Thymus (tissue), 11 donors: ENCODE data around the gene HOXB5. TPM values are rescaled to one million over a fixed set of nuclear protein-coding genes. Genes with fewer than 3 reads are reported as not detected.
A peak's percentile ranks its signal among the peaks of the same experiment; 100 is the strongest.

ENCODE experiments used
- DNase-seq, 9 donors: peaks; one replicate each; pipeline ENCODE4 v3.0.0-alpha.2; 2013; ENCODE audit warnings: low spot score in 9 of 9, low read depth in 6 of 9, missing footprints in 1 of 9
- H3K27ac ChIP-seq, 2 donors: one replicate each; pipeline ENCODE4 v1.5.1; 2013; ENCODE audit warnings: control low read depth in 1 of 2, low read depth in 1 of 2, low read length in 1 of 2, mild to moderate bottlenecking in 1 of 2, moderate library complexity in 1 of 2
- H3K27me3 ChIP-seq, 2 donors: one replicate each; pipeline ENCODE4 v1.5.1; 2013; ENCODE audit warnings: low read length in 1 of 2; ENCODE audit not compliant: control insufficient read depth in 2 of 2, insufficient read depth in 1 of 2
- H3K36me3 ChIP-seq, 2 donors: one replicate each; pipeline ENCODE4 v1.5.1; 2013; ENCODE audit warnings: low read length in 1 of 2, mild to moderate bottlenecking in 1 of 2, moderate library complexity in 1 of 2; ENCODE audit not compliant: control insufficient read depth in 2 of 2, insufficient read depth in 2 of 2
- H3K4me1 ChIP-seq, 2 donors: one replicate each; pipeline ENCODE4 v1.5.1; 2013; ENCODE audit warnings: low read length in 2 of 2; ENCODE audit not compliant: control insufficient read depth in 2 of 2, insufficient read depth in 2 of 2
- H3K4me3 ChIP-seq, 2 donors: one replicate each; pipeline ENCODE4 v1.5.1; 2013; ENCODE audit warnings: low read length in 2 of 2, control low read depth in 1 of 2, mild to moderate bottlenecking in 1 of 2
- H3K9me3 ChIP-seq, 2 donors: one replicate each; pipeline ENCODE4 v1.5.1; 2013; ENCODE audit warnings: low read length in 1 of 2, mild to moderate bottlenecking in 1 of 2; ENCODE audit not compliant: control insufficient read depth in 2 of 2, insufficient read depth in 1 of 2
- WGBS: extraction: QIAGEN DNeasy Blood & Tissue Kit; methylation state at CpG from one replicate; pipeline ENCODE4 v1.1.7; 2013; 5-methylcytosine and 5-hydroxymethylcytosine counted together
- polyA plus RNA-seq: library from polyadenylated mRNA; stranded (reverse); fragments of 200-250 nt; gene quantifications from one replicate; pipeline ENCODE4 v1.2.3, GENCODE V29; 2013
- total RNA-seq: library from RNA; stranded (reverse); fragments of 120-200 nt; gene quantifications from one replicate; pipeline ENCODE4 v1.2.4, GENCODE V29; 2013
- donor health status: healthy.

HOXB5 gene
- total and polyA plus RNA-seq, 2 donors = 0.16 TPM; not detected in 1

DNA sequence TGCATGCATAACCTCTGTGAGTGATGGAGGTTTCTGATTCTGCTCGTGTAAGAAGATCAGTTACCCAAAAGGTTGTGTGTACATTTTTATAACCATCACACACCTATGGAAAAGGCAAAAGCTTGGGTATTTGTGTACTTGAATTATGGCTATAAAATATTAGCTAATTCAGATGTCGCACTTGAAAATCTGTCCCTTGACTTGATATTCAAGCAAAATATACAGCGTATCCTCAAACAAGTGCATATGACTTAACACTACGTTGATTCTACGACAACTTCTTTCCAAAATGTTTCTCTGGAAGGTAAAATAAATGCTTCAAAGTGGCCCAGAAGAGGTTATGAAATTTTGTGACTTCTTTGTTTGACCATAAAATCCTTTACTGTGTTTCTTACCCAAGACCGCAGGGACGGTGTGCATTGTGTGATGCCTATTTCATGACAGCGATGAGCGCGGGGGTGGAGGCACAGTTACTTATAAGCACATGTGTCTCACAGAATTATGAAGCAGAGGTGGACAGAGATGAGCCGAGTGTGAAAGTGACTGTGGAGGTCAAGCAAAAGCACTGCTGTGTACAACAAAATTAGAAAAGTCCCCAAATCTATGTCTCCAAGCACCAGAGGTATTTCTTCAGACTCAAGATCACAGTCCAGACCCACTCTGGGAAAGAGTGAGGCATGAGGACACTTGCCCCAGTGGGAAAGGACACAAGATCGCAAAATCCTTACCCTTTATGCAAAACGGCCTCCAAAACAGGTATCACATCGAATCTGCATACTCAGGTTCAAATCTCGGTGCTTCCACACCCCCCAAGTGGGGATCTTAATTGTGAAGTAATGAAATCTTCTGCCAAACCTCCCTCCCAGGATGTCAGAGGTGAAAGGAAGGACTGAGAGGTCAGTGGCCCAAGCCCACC, 36.7 kb upstream of the HOXB5 start:
- no peak overlapping the region for H3K27ac ChIP-seq
- WGBS = 90% methylated on average over 15 of the region's 15 CpGs
- H3K4me3 ChIP-seq = no peak overlapping the region
- no peaks in the 10 kb centered on the region for H3K36me3 ChIP-seq
- no peak for DNase-seq
- peaks cover 78 to 100% of the 10 kb centered on the region in 2 donors for H3K27me3 ChIP-seq
- H3K9me3 ChIP-seq = peaks cover 0 to 11% of the 10 kb centered on the region in 2 donors
- H3K4me1 ChIP-seq = peaks cover 0 to 7% of the 10 kb centered on the region in 2 donors

GRCh38 chr17:48629411-48629759, 35.8 kb upstream of the HOXB5 start:
- H3K36me3 ChIP-seq = no peaks in the 10 kb centered on the region
- H3K4me1 ChIP-seq = peaks cover 0 to 14% of the 10 kb centered on the region in 2 donors
- H3K9me3 ChIP-seq = peaks cover 0 to 16% of the 10 kb centered on the region in 2 donors
- no peak overlapping the region for H3K4me3 ChIP-seq
- no peak overlapping the region for H3K27ac ChIP-seq
- no peak for DNase-seq
- 79% methylated on average over 5 of the region's 5 CpGs for WGBS
- peaks cover 79 to 100% of the 10 kb centered on the region in 2 donors for H3K27me3 ChIP-seq

DNA sequence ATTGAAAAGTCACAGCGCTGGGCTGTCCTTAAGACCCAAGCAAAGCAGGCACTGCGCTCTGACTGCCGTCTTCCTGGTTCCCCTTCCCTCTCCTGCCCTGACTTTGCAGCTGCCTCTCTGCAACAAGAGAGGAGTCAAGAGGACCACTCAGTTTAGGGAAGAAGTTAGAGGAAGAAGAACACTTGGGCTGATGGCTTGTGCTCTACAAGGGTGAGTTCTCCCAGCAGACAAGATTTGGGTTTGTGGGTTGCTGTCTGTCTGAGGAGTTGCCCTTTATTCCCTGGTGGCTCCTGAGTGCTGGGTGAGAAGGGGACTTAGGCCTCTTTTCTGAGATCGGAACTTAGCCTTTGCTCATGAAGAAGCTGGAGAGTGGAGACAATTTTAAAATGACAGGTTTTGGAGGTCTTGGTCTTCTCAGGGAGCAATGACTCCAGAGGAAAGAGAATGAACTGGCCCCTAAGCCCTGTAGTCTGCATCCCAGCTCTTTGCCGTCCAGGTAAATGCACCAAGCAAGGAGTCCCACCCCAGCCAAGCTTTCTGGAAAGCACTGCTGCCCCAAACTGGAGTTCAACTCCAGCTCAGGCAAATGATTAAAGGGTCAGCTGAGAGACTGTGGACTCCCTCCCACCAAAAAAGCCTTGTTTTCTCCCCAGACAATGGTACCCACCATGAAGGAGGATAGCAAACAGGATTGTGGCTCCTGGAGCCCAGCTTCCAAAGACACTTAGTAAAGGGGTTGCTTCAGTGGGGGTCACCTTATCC, 35.3 kb upstream of the HOXB5 start:
- Histone ChIP-seq H3K36me3 (no peaks in the 10 kb centered on the region), H3K9me3 (peaks cover 0 to 13% of the 10 kb centered on the region in 2 donors), H3K27me3 (peaks cover 82 to 100% of the 10 kb centered on the region in 2 donors), H3K27ac (no peak overlapping the region), H3K4me1 (peaks cover 0 to 14% of the 10 kb centered on the region in 2 donors), H3K4me3 (no peak overlapping the region)
- no peak for DNase-seq
- WGBS = 42% methylated on average over 5 of the region's 5 CpGs

DNA sequence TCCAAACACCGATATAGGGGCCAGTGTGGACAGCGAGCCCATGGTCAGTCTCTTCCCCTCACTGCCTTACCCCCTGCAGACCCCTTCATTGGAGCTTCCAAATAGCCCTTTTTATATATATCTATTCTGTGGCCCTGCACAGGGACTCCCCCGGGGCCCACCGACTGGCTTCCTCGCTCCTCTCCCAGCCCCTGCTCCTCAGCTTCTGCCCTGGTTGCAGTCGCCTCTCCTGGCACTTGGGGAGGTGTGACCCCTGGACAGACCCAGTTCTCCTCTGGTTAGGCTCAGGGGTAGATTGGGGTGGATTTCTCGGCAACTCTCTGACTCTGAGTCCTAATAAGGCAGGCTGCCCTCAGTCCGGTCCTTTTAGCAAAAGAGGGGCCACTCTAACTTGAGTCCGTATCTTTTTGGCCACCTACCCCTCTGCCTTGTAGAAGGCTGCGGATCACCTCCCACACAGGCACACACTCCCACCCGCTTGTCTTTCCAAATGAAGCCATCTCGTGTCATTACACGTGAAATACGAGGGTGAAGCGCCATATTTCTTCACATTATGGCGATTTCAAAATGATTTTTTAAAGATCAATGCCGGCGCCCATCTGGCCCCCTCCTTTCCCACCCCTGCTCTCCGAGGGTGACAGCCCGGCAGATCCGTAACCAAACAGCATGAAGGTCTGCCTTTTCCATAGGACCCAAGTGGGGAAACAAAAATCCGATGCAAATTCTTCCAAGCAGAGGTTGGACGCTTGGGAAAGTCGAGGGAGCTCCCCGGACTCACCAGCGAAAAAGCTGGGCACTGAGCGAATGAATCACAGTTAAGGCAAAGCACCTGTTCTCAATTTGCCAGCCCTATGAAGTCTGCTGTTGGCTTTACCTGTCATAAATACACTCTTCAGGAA, 34.3 kb upstream of the HOXB5 start:
- H3K36me3 ChIP-seq = no peaks in the 10 kb centered on the region
- H3K4me3 ChIP-seq = no peak overlapping the region
- peaks cover 0 to 11% of the 10 kb centered on the region in 2 donors for H3K4me1 ChIP-seq
- peaks cover 0 to 9% of the 10 kb centered on the region in 2 donors for H3K9me3 ChIP-seq
- H3K27ac ChIP-seq = no peak overlapping the region
- peaks cover 82 to 100% of the 10 kb centered on the region in 2 donors for H3K27me3 ChIP-seq
- 75% methylated on average over 27 of the region's 27 CpGs for WGBS
- DNase-seq = no peak

DNA sequence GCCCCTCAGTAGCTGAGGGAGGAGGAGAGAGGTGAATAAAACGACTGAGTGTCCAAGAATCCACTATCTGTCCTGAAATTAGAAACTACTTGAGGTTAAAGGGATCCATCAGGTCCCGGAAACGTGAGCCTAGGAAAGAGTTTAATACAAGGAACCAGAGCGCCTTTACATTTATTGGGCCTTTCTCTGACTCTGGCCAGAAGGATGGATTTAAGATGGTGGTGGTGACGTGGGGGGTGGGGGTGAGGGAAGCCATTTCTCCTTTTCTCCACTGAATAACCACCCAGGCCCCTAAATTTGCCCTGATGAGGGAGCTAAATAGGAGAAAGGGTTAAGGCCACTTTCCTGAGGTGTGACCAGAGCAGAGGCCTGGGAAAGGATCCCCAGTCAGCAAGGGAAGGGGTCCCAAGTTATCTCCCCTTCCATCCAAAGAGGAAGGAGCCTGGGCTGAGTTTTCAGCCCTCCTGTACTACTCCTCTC, 33.6 kb upstream of the HOXB5 start:
- H3K9me3 ChIP-seq = peaks cover 0 to 9% of the 10 kb centered on the region in 2 donors
- no peak for DNase-seq
- 53% methylated on average over 5 of the region's 5 CpGs for WGBS
- no peak overlapping the region for H3K27ac ChIP-seq
- H3K4me3 ChIP-seq = no peak overlapping the region
- peaks cover 86 to 100% of the 10 kb centered on the region in 2 donors for H3K27me3 ChIP-seq
- H3K36me3 ChIP-seq = no peaks in the 10 kb centered on the region
- peaks cover 0 to 11% of the 10 kb centered on the region in 2 donors for H3K4me1 ChIP-seq

- WGBS = 3% methylated on average over 50 of the region's 50 CpGs
- Histone ChIP-seq H3K27ac (no peak within 1 kb of the TSS), H3K4me3 (peak within 1 kb of the TSS in 1 of 2 donors; percentile 22), H3K36me3 (no peaks in the 10 kb centered on the region), H3K27me3 (peaks cover 82 to 100% of the 10 kb centered on the region in 2 donors), H3K9me3 (peaks cover 0 to 9% of the 10 kb centered on the region in 2 donors), H3K4me1 (peaks cover 0 to 11% of the 10 kb centered on the region in 2 donors)
- DNase-seq = no peak
These were observed 32.9 kb upstream of the HOXB5 start, which contains the start of gene HOXB9 for GRCh38 chr17:48626245-48627117. HOXB9 (minus strand) TSS chr17:48626358; CDS start chr17:48626269, 89 bp downstream.

DNA sequence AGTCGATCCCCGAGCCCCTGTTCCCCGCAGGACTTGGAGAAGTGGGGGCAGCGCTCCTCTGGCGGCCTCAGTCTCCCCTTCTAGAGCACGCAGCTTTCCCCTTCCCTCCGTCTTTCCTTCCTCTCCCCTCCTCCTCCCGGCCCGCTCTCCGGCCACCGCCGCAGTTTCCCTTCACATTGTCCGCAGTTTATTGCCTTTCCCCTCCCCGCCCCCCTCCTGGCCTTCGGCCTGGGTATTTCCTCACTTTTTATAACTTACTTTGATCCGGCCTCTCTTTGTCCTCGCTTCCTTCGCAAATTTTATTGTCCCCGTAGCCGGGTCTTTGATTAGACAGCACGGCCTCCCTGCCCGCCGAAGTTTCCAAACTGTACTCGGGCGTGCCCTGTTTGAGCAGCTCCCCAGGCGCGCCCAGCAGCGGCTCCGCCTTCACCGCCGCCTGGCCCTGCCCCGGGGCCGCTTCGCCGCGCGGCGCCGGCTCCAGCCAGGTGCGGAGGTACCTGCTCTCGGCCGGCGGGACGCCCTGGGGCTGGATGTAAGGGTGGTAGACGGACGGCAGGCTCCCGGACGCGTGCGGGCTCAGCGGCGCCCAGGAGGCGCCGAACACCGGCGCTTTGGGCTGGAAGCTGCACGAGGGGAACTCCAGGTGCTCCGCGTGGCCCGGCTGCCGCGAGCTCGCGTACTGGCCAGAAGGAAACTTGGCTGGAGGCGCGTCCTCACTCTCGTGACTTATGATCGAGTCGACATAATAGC, 32.1 kb upstream of the HOXB5 start:
- H3K9me3 ChIP-seq = peaks cover 0 to 9% of the 10 kb centered on the region in 2 donors
- peaks cover 82 to 100% of the 10 kb centered on the region in 2 donors for H3K27me3 ChIP-seq
- under 1% methylated on average over 69 of the region's 69 CpGs for WGBS
- H3K27ac ChIP-seq = no peak overlapping the region
- DNase-seq = no peak
- peaks cover 0 to 11% of the 10 kb centered on the region in 2 donors for H3K4me1 ChIP-seq
- H3K36me3 ChIP-seq = no peaks in the 10 kb centered on the region
- peak overlapping the region in 1 of 2 donors; percentile 22 for H3K4me3 ChIP-seq
